Smooth muscle cell of bladder (primary cell): ENCODE results near the gene ING1. TPM values are rescaled to one million over a fixed set of nuclear protein-coding genes. Genes with fewer than 3 reads are reported as not detected.

Source experiments
- total RNA-seq: library from RNA; depleted of rRNA; stranded (reverse); fragments of >200 nt; gene quantifications from 2 replicates; pipeline ENCODE4 v1.2.3, GENCODE V29; 2014

The ING1 gene
- 11.2 and 12.7 TPM in 2 replicates for total RNA-seq

GRCh38 chr13:110713642-110713952, at the start of gene ING1:
Gene ING1, plus strand, starts transcription at chr13:110713700. Its CDS starts 450 bp downstream, at chr13:110714150.

GRCh38 chr13:110705826-110706569, 7.5 kb upstream of the ING1 start, which contains the start of gene CARS2:
Gene CARS2, minus strand, starts transcription at chr13:110706116. Its CDS starts 23 bp downstream, at chr13:110706093.

Other genes starting within 250 kb of the ING1 start
- 12.7 and 15.2 TPM in 2 replicates for gene RAB20, start 152.0 kb upstream of the ING1 start, total RNA-seq
- 19.4 and 20.8 TPM in 2 replicates for gene NAXD, start 98.2 kb upstream of the ING1 start, total RNA-seq
- gene CARS2, start 7.6 kb upstream of the ING1 start, total RNA-seq, result 84.3 and 123 TPM in 2 replicates
- 69.7 and 71.7 TPM in 2 replicates for gene ANKRD10, start 201.4 kb downstream of the ING1 start, total RNA-seq